Kidney (tissue), 14 donors: ENCODE data around the gene SLC2A10. TPM values are rescaled to one million over a fixed set of nuclear protein-coding genes. Genes with fewer than 3 reads are reported as not detected.

Experiments
- DNase-seq, 5 donors: peaks; one replicate each; pipeline ENCODE4 v3.0.0-alpha.2; 2013 to 2020
- FAIRE-seq: peaks from 2 replicates; lab custom pipeline; 2012; peaks lifted over from hg19 to GRCh38; lab: Jason Lieb, UNC
- H3K27ac ChIP-seq, 2 donors: one replicate each; pipeline ENCODE4 v1.7.0; 2013; ENCODE audit warnings: low read depth in 2 of 2, low read length in 2 of 2, inconsistent platforms in 1 of 2
- H3K27me3 ChIP-seq: one replicate; pipeline ENCODE4 v1.7.1; 2013; ENCODE audit warnings: low read length, inconsistent platforms; ENCODE audit not compliant: control insufficient read depth, insufficient read depth
- H3K36me3 ChIP-seq, 3 donors: one replicate each; pipeline versions ENCODE4 v1.7.0 to v1.7.1; 2013; ENCODE audit warnings: low read length in 3 of 3, control low read depth in 1 of 3, inconsistent platforms in 1 of 3; ENCODE audit not compliant: insufficient read depth in 3 of 3, control insufficient read depth in 2 of 3
- H3K4me1 ChIP-seq, 3 donors: one replicate each; pipeline versions ENCODE4 v1.7.0 to v1.7.1; 2013; ENCODE audit warnings: low read length in 3 of 3, inconsistent platforms in 1 of 3, low read depth in 1 of 3; ENCODE audit not compliant: control insufficient read depth in 2 of 3, insufficient read depth in 2 of 3
- H3K4me3 ChIP-seq, 3 donors: one replicate each; pipeline versions ENCODE4 v1.7.0 to v1.8.1; 2013; ENCODE audit warnings: low read length in 3 of 3, control low read depth in 1 of 3, inconsistent platforms in 1 of 3
- H3K9ac ChIP-seq, 3 donors: one replicate each; pipeline versions ENCODE4 v1.7.0 to v1.7.1; 2013; ENCODE audit warnings: low read length in 3 of 3, control low read depth in 1 of 3, inconsistent platforms in 1 of 3
- H3K9me3 ChIP-seq, 3 donors: one replicate each; pipeline versions ENCODE4 v1.7.0 to v1.7.1; 2013; ENCODE audit warnings: low read length in 3 of 3, control low read depth in 1 of 3, inconsistent platforms in 1 of 3; ENCODE audit not compliant: control insufficient read depth in 2 of 3, insufficient read depth in 1 of 3
- intact Hi-C: fragments of 100-400 bp; cut with DNase I; formaldehyde crosslinking; loops from one replicate; pipeline ENCODE4 v1.11.1; 2022
- polyA plus RNA-seq: library from polyadenylated mRNA; stranded (reverse); fragments of 350-450 nt; fragmentation: Illumina TruSeq; extraction: RNeasy Lipid Tissue Mini Kit (QIAGEN cat#74804); gene quantifications from one replicate; pipeline ENCODE4 v1.2.3, GENCODE V29; 2014; ENCODE audit warnings: low read depth, low replicate concordance; ENCODE audit not compliant: insufficient read depth
- total RNA-seq: library from RNA; stranded (reverse); fragmentation: NEBNext Ultra II Directional; extraction: Animal tissue kit (Norgen Biotek cat#: 25700); gene quantifications from one replicate; pipeline ENCODE4 v1.2.1, GENCODE V29; 2021
- TF ChIP-seq, protein P1 (sequence below): IDR thresholded peaks from 3 replicates; pipeline ENCODE4 v1.5.1; 2012; ENCODE audit warnings: mild to moderate bottlenecking, moderate library complexity, borderline replicate concordance; ENCODE audit not compliant: insufficient read depth; ENCODE audit errors: extremely low read depth
- donor health status: control.
- donor health status: control.
- donor health status: control.
- donor health status: control.
- donor health status: control.
- donor health status: DM: yes; HTN: yes; CAD: no.
- donor health status: Normal renal cell carcinoma (clear cell type).

Gene SLC2A10
- total and polyA plus RNA-seq, 2 donors from 2014 or later = 3.7 to 7.1 TPM

- H3K36me3 ChIP-seq = no peaks in the 10 kb centered on the region
- intact Hi-C loops = no loop called here
- no peak for FAIRE-seq
Observed at GRCh38 chr20:46671866-46672542, 37.4 kb upstream of the SLC2A10 start.

DNA sequence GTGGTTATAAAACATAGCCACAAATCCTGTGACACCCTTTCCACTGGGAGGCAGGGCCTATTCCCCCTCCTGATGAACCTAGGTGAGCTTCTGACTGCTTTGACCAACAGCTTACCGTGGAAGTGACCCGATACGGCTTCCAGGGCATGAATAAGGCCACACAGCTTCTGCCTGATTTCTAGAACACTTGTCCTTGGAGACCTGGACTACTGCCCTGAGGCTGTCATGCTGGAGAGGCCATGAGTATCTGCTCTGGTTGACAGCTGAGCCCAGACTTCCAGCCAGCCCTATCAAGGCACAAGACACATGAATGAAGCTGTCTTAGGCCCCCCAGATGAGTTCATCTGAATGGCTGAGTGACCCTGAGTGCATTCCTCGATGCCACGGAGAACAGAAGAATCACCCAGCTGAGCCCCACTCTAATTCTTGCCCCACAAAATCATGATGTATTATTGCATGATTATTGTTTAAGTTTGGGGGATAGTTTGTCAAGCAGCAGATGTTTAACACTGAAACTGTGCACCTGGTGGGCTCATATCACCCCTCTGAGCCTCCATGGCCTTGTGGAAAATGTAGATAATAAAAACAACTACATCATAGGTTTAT is 36.8 kb upstream of the SLC2A10 start:
- no peak overlapping the region for H3K27ac ChIP-seq
- TF ChIP-seq, protein P1, sequence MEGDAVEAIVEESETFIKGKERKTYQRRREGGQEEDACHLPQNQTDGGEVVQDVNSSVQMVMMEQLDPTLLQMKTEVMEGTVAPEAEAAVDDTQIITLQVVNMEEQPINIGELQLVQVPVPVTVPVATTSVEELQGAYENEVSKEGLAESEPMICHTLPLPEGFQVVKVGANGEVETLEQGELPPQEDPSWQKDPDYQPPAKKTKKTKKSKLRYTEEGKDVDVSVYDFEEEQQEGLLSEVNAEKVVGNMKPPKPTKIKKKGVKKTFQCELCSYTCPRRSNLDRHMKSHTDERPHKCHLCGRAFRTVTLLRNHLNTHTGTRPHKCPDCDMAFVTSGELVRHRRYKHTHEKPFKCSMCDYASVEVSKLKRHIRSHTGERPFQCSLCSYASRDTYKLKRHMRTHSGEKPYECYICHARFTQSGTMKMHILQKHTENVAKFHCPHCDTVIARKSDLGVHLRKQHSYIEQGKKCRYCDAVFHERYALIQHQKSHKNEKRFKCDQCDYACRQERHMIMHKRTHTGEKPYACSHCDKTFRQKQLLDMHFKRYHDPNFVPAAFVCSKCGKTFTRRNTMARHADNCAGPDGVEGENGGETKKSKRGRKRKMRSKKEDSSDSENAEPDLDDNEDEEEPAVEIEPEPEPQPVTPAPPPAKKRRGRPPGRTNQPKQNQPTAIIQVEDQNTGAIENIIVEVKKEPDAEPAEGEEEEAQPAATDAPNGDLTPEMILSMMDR = no peak
- intact Hi-C loops = no loop called here
- peaks cover 0 to 15% (median 5%) of the 10 kb centered on the region in 3 donors for H3K9me3 ChIP-seq
- H3K4me3 ChIP-seq = no peak overlapping the region
- DNase-seq (no peak), FAIRE-seq (no peak)
- H3K9ac ChIP-seq = no peak overlapping the region
- no peaks in the 10 kb centered on the region for H3K36me3 ChIP-seq
- H3K27me3 ChIP-seq = no peaks in the 10 kb centered on the region
- H3K4me1 ChIP-seq = no peaks in the 10 kb centered on the region

More at GRCh38 chr20:46671866-46672542, 37.4 kb upstream of the SLC2A10 start:
- TF ChIP-seq, protein P1 = no peak
- Histone ChIP-seq H3K9me3 (peaks cover 0 to 15% (median 5%) of the 10 kb centered on the region in 3 donors), H3K9ac (no peak overlapping the region), H3K4me1 (no peaks in the 10 kb centered on the region), H3K27me3 (no peaks in the 10 kb centered on the region), H3K27ac (no peak overlapping the region), H3K4me3 (no peak overlapping the region)
- no peak for DNase-seq

GRCh38 chr20:46673394-46674252 is 35.8 kb upstream of the SLC2A10 start:
- H3K9ac ChIP-seq = no peak overlapping the region
- FAIRE-seq (no peak), DNase-seq (no peak)
- no peak overlapping the region for H3K4me3 ChIP-seq
- TF ChIP-seq, protein P1 = no peak
- no peaks in the 10 kb centered on the region for H3K27me3 ChIP-seq
- H3K9me3 ChIP-seq = peaks cover 0 to 15% (median 5%) of the 10 kb centered on the region in 3 donors
- H3K27ac ChIP-seq = no peak overlapping the region
- intact Hi-C loops = no loop called here
- no peaks in the 10 kb centered on the region for H3K4me1 ChIP-seq
- no peaks in the 10 kb centered on the region for H3K36me3 ChIP-seq
